ENCODE results near the gene SCAPER.
"Not testable (repeated sequence)": the region's sequence is repeated elsewhere in the genome, so short reads cannot be mapped to it uniquely, and the experiment has no call there.

- TF ChIP-seq RBAK, CTCF (tag by site-specific recombination; IDR thresholded peaks at IDR 0.05): not testable (repeated sequence)
- TF ChIP-seq, protein P1, sequence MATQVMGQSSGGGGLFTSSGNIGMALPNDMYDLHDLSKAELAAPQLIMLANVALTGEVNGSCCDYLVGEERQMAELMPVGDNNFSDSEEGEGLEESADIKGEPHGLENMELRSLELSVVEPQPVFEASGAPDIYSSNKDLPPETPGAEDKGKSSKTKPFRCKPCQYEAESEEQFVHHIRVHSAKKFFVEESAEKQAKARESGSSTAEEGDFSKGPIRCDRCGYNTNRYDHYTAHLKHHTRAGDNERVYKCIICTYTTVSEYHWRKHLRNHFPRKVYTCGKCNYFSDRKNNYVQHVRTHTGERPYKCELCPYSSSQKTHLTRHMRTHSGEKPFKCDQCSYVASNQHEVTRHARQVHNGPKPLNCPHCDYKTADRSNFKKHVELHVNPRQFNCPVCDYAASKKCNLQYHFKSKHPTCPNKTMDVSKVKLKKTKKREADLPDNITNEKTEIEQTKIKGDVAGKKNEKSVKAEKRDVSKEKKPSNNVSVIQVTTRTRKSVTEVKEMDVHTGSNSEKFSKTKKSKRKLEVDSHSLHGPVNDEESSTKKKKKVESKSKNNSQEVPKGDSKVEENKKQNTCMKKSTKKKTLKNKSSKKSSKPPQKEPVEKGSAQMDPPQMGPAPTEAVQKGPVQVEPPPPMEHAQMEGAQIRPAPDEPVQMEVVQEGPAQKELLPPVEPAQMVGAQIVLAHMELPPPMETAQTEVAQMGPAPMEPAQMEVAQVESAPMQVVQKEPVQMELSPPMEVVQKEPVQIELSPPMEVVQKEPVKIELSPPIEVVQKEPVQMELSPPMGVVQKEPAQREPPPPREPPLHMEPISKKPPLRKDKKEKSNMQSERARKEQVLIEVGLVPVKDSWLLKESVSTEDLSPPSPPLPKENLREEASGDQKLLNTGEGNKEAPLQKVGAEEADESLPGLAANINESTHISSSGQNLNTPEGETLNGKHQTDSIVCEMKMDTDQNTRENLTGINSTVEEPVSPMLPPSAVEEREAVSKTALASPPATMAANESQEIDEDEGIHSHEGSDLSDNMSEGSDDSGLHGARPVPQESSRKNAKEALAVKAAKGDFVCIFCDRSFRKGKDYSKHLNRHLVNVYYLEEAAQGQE (tag by site-specific recombination; IDR thresholded peaks at IDR 0.05): not testable (repeated sequence)
These were observed 172.8 kb downstream of the SCAPER start for GRCh38 chr15:76732321-76732720.

All from HEK293 (cell line).